HUES48 (cell line): ENCODE results near the gene PLD6.

Experiments
- H3K27ac ChIP-seq: one replicate; pipeline ENCODE4 v1.7.0; 2013; ENCODE audit warnings: low read depth, low read length, inconsistent platforms
- H3K27me3 ChIP-seq: 2 replicates; pipeline ENCODE4 v1.6.1; 2013; ENCODE audit warnings: mild to moderate bottlenecking, low read length; ENCODE audit not compliant: control insufficient read depth, insufficient read depth
- H3K36me3 ChIP-seq: 2 replicates; pipeline ENCODE4 v1.6.1; 2013; ENCODE audit warnings: low read length; ENCODE audit not compliant: control insufficient read depth, insufficient read depth
- H3K4me1 ChIP-seq: 2 replicates; pipeline ENCODE4 v1.6.1; 2013; ENCODE audit warnings: mild to moderate bottlenecking, low read length; ENCODE audit not compliant: control insufficient read depth, insufficient read depth
- H3K4me3 ChIP-seq: 2 replicates; pipeline ENCODE4 v1.5.1; 2013; ENCODE audit warnings: mild to moderate bottlenecking, low read depth, low read length
- H3K9ac ChIP-seq: 2 replicates; pipeline ENCODE4 v1.6.1; 2013; ENCODE audit warnings: mild to moderate bottlenecking, low read depth, low read length, moderate library complexity
- H3K9me3 ChIP-seq: 2 replicates; pipeline ENCODE4 v1.6.1; 2013; ENCODE audit warnings: low read length; ENCODE audit not compliant: control insufficient read depth, insufficient read depth

The PLD6 gene

DNA sequence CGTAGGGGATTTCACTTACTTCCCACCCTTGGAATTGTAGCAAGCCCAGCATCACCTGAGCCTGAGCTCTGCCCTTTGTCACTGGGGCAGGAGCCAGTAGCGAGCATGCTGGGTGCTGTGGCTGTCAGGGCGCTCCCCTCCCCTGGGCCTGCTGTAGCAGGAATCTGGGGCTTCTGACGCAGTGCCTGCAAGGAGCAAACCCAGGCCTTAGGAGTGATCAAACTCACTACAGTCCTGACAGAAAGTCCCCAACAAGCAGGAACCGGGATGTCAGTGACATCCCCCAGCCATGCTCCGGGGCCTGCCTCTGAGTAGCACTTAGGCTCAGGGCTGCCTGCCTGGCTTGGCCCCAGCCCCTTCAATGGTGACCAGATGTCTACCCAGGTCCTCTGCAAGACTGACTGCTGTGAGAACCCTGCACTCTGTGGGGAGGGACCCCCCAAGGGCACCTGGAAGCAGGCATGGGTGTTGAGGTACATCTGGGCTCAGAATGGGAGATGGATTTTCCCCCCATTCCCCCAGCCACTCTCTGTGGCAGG, 23.5 kb downstream of the PLD6 start:
- H3K27ac ChIP-seq = no peak overlapping the region
- peaks cover 54% of the 10 kb centered on the region for H3K36me3 ChIP-seq
- H3K9ac ChIP-seq = no peak overlapping the region
- no peaks in the 10 kb centered on the region for H3K27me3 ChIP-seq
- no peaks in the 10 kb centered on the region for H3K4me1 ChIP-seq
- no peak overlapping the region for H3K4me3 ChIP-seq
- no peaks in the 10 kb centered on the region for H3K9me3 ChIP-seq

DNA sequence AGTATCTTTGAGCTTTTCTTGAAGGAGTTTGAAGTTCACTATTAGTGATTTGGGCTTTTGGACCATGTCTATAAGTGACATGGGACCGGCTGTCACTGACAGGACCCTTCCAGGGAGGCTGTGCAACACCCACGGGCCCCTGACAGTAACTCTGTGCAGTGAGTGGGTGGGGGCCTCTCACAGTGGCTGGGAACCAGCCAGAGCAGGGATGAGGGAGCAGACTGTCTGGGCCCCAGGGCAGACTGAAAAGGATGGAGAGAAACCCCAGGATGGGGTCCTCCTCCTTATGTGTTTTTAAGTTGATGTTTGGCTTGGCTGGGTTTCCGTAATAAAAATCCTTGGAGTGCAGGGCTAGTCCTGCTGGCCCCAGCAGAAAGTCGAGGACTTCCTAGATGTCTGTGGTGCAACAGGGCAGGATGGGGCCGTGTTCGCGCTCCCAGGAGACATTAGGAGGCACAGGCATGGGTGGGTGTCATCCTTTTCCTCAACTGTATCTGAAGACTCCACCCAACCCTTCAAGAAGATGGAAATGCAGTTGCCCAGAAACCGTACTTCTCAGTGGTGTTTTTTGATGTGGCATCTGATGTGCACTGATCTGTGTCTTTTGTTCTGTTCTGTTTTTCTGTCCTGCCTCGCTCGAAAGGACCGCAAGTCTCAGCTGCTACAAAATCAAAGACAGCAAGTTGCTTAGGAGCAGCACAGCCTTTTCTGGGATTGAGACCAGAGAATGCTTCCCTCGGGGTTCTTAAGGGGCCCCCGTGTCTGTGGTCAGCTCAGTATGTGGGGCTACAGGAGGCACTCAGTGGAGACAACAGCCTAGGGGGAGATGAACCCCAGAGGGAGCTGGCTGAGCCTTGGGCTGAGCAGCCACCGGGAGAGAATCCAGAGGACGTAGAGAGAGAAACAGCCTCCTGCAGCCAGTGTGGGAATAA, 24.2 kb downstream of the PLD6 start:
- no peaks in the 10 kb centered on the region for H3K9me3 ChIP-seq
- no peak overlapping the region for H3K9ac ChIP-seq
- peaks cover 62% of the 10 kb centered on the region for H3K36me3 ChIP-seq
- no peaks in the 10 kb centered on the region for H3K27me3 ChIP-seq
- no peak overlapping the region for H3K4me3 ChIP-seq
- H3K4me1 ChIP-seq = no peaks in the 10 kb centered on the region
- no peak overlapping the region for H3K27ac ChIP-seq

DNA sequence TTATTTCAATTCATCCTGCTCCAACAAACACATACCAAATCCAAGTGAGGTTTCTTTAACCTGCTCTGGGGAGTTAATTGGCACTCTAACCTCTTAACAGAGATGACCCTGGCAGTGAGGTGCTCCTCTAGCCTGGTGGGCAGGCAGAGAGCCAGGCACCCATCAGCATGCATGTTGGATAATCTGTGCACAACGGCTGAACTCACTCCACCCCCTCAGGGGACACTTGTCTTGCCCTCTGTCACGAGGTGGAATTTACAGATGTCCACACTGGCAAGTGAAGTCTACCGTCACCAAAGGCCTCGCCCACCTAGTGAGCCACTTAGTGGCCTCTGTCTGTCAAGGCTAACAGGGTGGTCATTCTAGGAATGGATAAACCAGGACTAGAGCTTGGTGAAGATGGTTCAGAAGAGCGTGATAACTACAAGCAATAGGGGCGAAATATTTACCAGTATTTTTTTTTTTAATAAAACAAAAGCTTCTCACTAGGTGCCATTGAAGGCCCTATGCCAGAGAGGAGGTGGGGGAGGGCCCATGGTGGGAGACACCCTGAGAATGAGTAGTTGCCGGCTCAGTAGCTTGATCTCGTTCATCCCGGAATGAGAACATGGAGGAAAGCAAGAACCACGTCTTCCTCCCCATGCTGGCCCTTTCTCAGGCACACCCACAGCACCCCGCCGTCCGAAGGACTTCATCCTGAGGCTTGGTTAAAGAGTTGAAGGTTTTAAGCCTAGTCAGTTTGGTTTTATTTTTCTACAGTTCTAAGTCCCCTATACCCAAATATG, 25.2 kb downstream of the PLD6 start:
- H3K27ac ChIP-seq = no peak overlapping the region
- H3K9me3 ChIP-seq = no peaks in the 10 kb centered on the region
- no peak overlapping the region for H3K9ac ChIP-seq
- peaks cover 72% of the 10 kb centered on the region for H3K36me3 ChIP-seq
- H3K4me1 ChIP-seq = no peaks in the 10 kb centered on the region
- H3K4me3 ChIP-seq = no peak overlapping the region
- no peaks in the 10 kb centered on the region for H3K27me3 ChIP-seq

DNA sequence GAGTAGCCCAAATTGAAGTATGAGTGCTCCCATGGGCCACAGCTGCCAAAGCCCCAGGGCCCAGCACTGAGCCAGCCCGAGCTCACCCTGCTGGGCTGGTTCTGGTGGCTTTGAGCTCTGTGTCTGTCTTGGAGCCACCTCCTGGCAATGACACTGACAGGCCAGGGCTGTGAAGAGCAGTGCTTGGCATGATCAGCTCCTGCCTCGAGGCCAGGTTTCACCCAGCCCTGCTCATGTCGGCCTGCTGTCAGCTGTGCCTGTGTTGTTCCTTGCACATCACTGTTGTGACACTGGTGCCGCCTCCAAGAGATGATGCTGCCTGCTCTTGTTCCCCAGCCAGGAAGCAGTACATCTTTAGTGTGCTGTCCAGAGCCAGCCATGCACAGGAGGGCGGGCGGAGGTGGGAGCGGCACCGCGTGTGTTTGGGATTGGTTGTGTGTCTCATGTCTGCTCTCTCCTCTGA, 26.0 kb downstream of the PLD6 start:
- no peak overlapping the region for H3K4me3 ChIP-seq
- H3K9me3 ChIP-seq = no peaks in the 10 kb centered on the region
- peaks cover 79% of the 10 kb centered on the region for H3K36me3 ChIP-seq
- no peaks in the 10 kb centered on the region for H3K4me1 ChIP-seq
- H3K27me3 ChIP-seq = no peaks in the 10 kb centered on the region
- no peak overlapping the region for H3K27ac ChIP-seq
- H3K9ac ChIP-seq = no peak overlapping the region

DNA sequence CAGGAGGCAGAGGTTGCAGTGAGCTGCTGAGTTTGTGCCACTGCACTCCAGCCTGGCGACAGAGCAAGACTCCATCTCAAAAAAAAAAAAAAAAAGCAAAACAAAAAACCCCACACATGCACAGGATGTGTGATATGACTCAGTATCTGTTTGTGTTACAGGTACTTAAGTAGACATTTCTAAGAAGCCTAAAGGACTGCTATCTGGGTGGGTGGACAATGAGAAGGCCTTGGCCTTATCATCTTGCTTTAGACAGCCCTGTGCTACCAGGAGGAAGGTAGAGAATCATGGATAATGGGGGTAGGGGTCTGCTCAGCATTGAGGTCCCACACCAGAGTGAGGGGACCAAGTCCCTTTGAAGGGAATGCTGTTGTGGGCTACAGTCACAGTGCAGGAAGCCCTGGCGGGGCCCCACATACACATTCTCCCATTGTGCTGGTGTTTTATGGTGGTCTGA, 26.7 kb downstream of the PLD6 start:
- no peak overlapping the region for H3K4me3 ChIP-seq

DNA sequence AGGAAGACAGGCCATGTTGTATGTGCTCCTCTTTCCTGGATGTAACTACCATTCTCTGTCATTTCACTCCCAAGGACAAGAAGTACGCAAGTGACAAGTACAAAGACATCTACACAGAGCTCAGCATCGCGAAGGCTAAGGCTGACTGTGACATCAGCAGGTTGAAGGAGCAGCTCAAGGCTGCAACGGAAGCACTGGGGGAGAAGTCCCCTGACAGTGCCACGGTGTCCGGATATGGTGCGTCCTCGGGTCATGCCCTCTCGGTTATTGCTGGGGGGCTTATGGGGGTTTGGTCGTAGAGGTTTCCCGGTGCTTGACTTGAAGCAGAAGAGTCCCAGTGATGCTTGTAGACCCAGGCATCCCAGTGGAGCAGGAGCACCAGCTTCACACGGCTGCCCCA, 29.0 kb downstream of the PLD6 start:
- no peaks in the 10 kb centered on the region; the same call in 1 of the 2 replicates for H3K4me1 ChIP-seq
- no peak overlapping the region for H3K9ac ChIP-seq
- H3K27me3 ChIP-seq = no peaks in the 10 kb centered on the region
- H3K27ac ChIP-seq = no peak overlapping the region
- no peak overlapping the region for H3K4me3 ChIP-seq
- no peaks in the 10 kb centered on the region for H3K9me3 ChIP-seq
- H3K36me3 ChIP-seq = peaks cover 86% of the 10 kb centered on the region

More for the DNA sequence above, 26.7 kb downstream of the PLD6 start:
- Histone ChIP-seq H3K27ac (no peak overlapping the region), H3K9me3 (no peaks in the 10 kb centered on the region), H3K4me1 (no peaks in the 10 kb centered on the region), H3K27me3 (no peaks in the 10 kb centered on the region), H3K9ac (no peak overlapping the region), H3K36me3 (peaks cover 84% of the 10 kb centered on the region)

DNA sequence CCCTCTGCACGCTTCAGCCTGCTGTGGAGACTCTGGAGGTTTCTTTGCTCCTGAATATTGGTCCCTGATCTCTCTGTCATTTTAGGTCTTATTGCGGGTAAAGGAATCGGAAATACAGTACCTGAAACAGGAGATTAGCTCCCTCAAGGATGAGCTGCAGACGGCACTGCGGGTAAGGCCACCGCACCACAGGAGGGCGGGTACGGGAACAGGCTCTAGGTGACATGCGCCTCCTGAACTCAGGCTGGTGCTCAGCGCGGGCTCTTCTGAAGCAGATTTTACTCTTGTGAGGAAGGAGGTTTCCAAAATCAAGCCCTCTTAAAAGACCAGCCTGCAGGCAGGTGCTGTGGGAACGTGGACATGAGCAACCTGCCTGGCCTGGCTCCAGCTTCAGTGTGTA, 29.8 kb downstream of the PLD6 start:
- Histone ChIP-seq H3K27me3 (no peaks in the 10 kb centered on the region), H3K36me3 (peaks cover 85% of the 10 kb centered on the region), H3K4me3 (no peak overlapping the region), H3K9ac (no peak overlapping the region), H3K27ac (no peak overlapping the region), H3K9me3 (no peaks in the 10 kb centered on the region), H3K4me1 (no peaks in the 10 kb centered on the region; the same call in 1 of the 2 replicates)

DNA sequence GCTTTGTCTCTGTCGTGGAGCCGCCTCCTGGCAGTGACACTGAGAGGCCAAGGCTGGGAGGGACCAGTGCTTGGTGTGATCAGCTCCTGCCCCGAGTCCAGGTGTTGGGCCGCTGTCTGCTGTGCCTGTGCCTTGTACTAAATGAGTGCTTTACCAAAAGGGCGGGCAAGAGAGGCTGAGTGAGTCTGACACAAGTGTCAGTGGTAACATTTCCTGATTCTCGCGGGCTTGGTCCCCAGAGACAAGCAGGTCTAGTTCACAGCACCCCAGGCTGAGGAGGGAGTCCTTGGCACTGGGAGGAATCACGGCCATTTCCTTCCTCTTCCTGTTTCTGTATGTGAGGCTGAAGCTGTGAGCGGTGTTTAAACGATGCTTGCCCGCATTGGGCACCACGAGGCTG, 30.2 kb downstream of the PLD6 start:
- Histone ChIP-seq H3K36me3 (peaks cover 81% of the 10 kb centered on the region), H3K4me3 (no peak overlapping the region), H3K27me3 (no peaks in the 10 kb centered on the region), H3K4me1 (no peaks in the 10 kb centered on the region; the same call in 1 of the 2 replicates), H3K27ac (no peak overlapping the region), H3K9me3 (no peaks in the 10 kb centered on the region), H3K9ac (no peak overlapping the region)

DNA sequence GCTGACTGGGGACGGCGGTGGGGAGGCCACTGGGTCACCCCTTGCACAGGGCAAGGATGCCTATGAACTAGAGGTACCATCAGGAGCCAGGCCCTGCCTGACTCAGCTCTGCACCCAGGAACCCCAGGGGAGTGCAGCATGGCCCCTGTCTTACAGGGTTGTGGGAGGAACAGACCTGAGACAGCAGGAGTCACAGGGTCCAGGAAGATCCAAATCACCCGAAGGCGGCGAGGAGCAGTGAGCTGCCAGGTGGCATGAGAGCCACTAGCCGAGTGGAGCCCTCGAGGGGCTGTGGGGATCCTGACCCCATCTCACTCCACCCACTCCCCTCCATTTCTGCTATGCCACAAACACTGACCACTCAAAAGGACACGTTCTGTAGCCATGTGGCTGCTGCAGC, 30.8 kb downstream of the PLD6 start:
- Histone ChIP-seq H3K36me3 (peaks cover 75% of the 10 kb centered on the region), H3K9ac (no peak overlapping the region), H3K4me1 (no peaks in the 10 kb centered on the region; the same call in 1 of the 2 replicates), H3K9me3 (no peaks in the 10 kb centered on the region), H3K4me3 (no peak overlapping the region), H3K27ac (no peak overlapping the region), H3K27me3 (no peaks in the 10 kb centered on the region)

DNA sequence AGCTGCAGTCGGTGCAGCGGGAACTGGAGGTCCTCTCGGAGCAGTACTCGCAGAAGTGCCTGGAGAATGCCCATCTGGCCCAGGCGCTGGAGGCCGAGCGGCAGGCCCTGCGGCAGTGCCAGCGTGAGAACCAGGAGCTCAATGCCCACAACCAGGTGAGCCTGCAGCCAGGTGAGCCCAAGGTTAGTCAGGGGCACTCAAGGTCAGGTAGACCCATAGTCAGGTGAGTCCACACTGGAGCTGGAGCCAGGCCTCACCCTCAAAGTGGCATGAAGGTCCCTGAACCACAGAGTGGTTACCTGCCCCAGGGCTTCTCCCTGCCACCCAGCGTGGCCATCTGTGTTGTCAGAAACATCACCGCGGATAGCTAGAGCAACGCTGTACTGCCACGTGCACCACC, 32.2 kb downstream of the PLD6 start:
- Histone ChIP-seq H3K27ac (no peak overlapping the region), H3K27me3 (no peaks in the 10 kb centered on the region), H3K9ac (no peak overlapping the region), H3K4me1 (no peaks in the 10 kb centered on the region; the same call in 1 of the 2 replicates), H3K36me3 (peaks cover 65% of the 10 kb centered on the region), H3K4me3 (no peak overlapping the region), H3K9me3 (no peaks in the 10 kb centered on the region)
